Measurements from ENCODE around the gene VBP1. TPM values are rescaled to one million over a fixed set of nuclear protein-coding genes. Genes with fewer than 3 reads are reported as not detected.

VBP1 gene
- polyA plus RNA-seq, 1 of the 3 experiments (the other 2 are of a cell fraction): 13.8 TPM

GRCh38 chrX:155216179-155216939, at the start of gene VBP1 (continued):
- TF ChIP-seq, protein P1, sequence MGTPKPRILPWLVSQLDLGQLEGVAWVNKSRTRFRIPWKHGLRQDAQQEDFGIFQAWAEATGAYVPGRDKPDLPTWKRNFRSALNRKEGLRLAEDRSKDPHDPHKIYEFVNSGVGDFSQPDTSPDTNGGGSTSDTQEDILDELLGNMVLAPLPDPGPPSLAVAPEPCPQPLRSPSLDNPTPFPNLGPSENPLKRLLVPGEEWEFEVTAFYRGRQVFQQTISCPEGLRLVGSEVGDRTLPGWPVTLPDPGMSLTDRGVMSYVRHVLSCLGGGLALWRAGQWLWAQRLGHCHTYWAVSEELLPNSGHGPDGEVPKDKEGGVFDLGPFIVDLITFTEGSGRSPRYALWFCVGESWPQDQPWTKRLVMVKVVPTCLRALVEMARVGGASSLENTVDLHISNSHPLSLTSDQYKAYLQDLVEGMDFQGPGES (IDR thresholded peaks at IDR 0.05; ENCODE audit: low read depth, low read length): peak; percentile 59
- TF ChIP-seq TCF12 (IDR thresholded peaks at IDR 0.05) (no peak), JUND (IDR thresholded peaks at IDR 0.05) (no peak), SIN3A (IDR thresholded peaks at IDR 0.05; ENCODE audit: borderline replicate concordance, low read depth, low read length) (no peak), RXRA (IDR thresholded peaks at IDR 0.05; ENCODE audit: borderline replicate concordance, low read depth) (no peak), FOXJ3 (CRISPR knock-in tag; IDR thresholded peaks at IDR 0.05) (no peak), ZBTB33 (IDR thresholded peaks at IDR 0.05; ENCODE audit: borderline replicate concordance, low read depth) (no peak)

DNA sequence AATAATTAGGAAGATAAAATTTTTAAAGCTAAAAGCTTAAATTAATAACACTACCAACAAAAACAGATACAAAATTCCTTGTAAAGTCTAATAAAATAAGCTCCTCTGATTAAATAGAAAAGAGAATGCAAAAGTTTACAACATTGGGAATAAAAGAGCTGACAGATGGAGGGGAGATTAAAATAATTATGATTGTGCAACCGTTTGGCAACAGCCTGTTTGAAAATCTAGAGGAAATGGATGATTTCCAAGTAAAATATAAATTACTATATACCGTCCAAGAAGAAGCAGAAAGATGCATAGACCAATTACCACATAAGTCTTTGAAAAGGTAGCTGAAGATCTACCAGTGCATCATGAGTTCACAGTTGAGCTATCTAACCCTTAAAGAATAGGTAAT, 46.4 kb upstream of the VBP1 start:
- no peaks in the 10 kb centered on the region for H3F3A ChIP-seq (replicated peaks; ENCODE audit: insufficient read depth)
- no peak overlapping the region for H3K27ac ChIP-seq (ENCODE audit: low read depth in 2 of 2, low read length in 1 of 2)
- H3K79me2 ChIP-seq (ENCODE audit: insufficient read depth): no peaks in the 10 kb centered on the region
- 3% methylated on average over 2 of the region's 2 CpGs for WGBS (ENCODE audit: low lambda C conversion rate)
- POLR2A ChIA-PET: no interaction called here
- no peak overlapping the region for H3K9ac ChIP-seq
- H2AFZ ChIP-seq (ENCODE audit: low read depth): no peak overlapping the region
- no peak for DNase-seq
- no peaks in the 10 kb centered on the region for H3K9me3 ChIP-seq
- no peak overlapping the region for H3K4me2 ChIP-seq
- CTCF ChIA-PET: interaction anchor here (1.7 kb wide), 1 partner anchor 21 kb away, joined by 4 read pairs; no protein-coding TSS in a partner anchor
- no peak overlapping the region for H3K4me3 ChIP-seq (ENCODE audit: low read depth in 2 of 2, low read length in 1 of 2)
- H3K27me3 ChIP-seq (ENCODE audit: insufficient read depth): no peaks in the 10 kb centered on the region
- H3K36me3 ChIP-seq (replicated peaks in 1 of 2; ENCODE audit: control insufficient read depth in 1 of 2, insufficient read depth in 2 of 2, low read length in 1 of 2): no peaks in the 10 kb centered on the region
- H4K20me1 ChIP-seq (ENCODE audit: insufficient read depth): no peaks in the 10 kb centered on the region
- H3K9me2 ChIP-seq: no peaks in the 10 kb centered on the region
- no peaks in the 10 kb centered on the region for H3K4me1 ChIP-seq (ENCODE audit: control insufficient read depth in 1 of 2, insufficient read depth in 2 of 2, low read depth in 1 of 2, low read length in 1 of 2)
- TF ChIP-seq, protein P2, sequence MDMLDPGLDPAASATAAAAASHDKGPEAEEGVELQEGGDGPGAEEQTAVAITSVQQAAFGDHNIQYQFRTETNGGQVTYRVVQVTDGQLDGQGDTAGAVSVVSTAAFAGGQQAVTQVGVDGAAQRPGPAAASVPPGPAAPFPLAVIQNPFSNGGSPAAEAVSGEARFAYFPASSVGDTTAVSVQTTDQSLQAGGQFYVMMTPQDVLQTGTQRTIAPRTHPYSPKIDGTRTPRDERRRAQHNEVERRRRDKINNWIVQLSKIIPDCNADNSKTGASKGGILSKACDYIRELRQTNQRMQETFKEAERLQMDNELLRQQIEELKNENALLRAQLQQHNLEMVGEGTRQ (IDR thresholded peaks at IDR 0.05; ENCODE audit: borderline replicate concordance, low read depth, low read length): no peak
- TF ChIP-seq TCF12 (IDR thresholded peaks at IDR 0.05) (no peak), SIN3A (IDR thresholded peaks at IDR 0.05; ENCODE audit: borderline replicate concordance, low read depth, low read length) (no peak), MXI1 (IDR thresholded peaks at IDR 0.05; ENCODE audit: low read depth, low read length) (no peak), RFX5 (IDR thresholded peaks at IDR 0.05; ENCODE audit: low read length) (no peak)
